HepG2 (cell line): ENCODE measurements around the gene MTUS2.

Experiments used
- RBM22 ChIP-seq: fragments of 200-400 bp; formaldehyde crosslinking; optimal IDR thresholded peaks from 2 replicates; pipeline ENCODE3; 2017; ENCODE audit warnings: mild to moderate bottlenecking, low read length, moderate library complexity
- TBX3 ChIP-seq: fragments of 450-650 bp; IDR thresholded peaks from 2 replicates; pipeline ENCODE4 v1.6.1; 2017; ENCODE audit warnings: antibody characterized with exemption, mild to moderate bottlenecking, inconsistent platforms, borderline replicate concordance
- TGIF2 ChIP-seq: IDR thresholded peaks from 2 replicates; pipeline ENCODE4 v1.6.1; 2016; ENCODE audit warnings: control low read depth, missing compliant biosample characterization
- ZKSCAN1 ChIP-seq: fragments of 150-350 bp; IDR thresholded peaks from 2 replicates; pipeline ENCODE4 v1.6.1; 2014; ENCODE audit warnings: low read length
- ZNF121 ChIP-seq: sonication (generic); formaldehyde crosslinking; IDR thresholded peaks from 2 replicates; pipeline ENCODE4 v1.5.0; 2020; ENCODE audit warnings: mild to moderate bottlenecking, missing genetic modification reagents
- ZNF335 ChIP-seq: sonication (generic); formaldehyde crosslinking; IDR thresholded peaks from 2 replicates; pipeline ENCODE4 v1.4.0; 2020; ENCODE audit warnings: missing genetic modification reagents
- TF ChIP-seq, protein P1 (sequence below): fragments of 450-650 bp; IDR thresholded peaks from 2 replicates; pipeline ENCODE4 v1.6.1; 2016

DNA sequence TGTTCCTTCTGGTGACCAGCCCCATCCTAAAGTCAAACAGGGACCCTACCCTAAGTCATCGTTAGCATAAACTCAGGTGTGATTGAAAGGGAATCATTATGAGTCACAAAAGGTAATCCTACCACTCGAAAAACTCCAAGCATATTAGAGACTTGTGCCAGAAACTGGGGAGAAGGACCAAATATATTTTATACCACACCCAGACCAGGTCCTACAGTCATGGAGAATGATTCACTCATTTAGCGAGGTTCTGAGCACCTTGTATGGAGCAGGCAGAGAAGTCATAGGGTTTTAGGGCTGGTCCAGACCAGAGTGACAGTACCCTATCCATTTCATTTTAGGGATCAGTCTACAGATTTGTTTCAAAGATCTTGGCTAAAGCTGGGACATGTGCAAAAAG is 625.9 kb downstream of the MTUS2 start:
- TF ChIP-seq, protein P1, sequence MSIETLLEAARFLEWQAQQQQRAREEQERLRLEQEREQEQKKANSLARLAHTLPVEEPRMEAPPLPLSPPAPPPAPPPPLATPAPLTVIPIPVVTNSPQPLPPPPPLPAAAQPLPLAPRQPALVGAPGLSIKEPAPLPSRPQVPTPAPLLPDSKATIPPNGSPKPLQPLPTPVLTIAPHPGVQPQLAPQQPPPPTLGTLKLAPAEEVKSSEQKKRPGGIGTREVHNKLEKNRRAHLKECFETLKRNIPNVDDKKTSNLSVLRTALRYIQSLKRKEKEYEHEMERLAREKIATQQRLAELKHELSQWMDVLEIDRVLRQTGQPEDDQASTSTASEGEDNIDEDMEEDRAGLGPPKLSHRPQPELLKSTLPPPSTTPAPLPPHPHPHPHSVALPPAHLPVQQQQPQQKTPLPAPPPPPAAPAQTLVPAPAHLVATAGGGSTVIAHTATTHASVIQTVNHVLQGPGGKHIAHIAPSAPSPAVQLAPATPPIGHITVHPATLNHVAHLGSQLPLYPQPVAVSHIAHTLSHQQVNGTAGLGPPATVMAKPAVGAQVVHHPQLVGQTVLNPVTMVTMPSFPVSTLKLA, result no peak
- TF ChIP-seq TGIF2 (CRISPR knock-in tag) (no peak), ZKSCAN1 (no peak), RBM22 (no peak), ZNF335 (CRISPR knock-in tag) (no peak), ZNF121 (CRISPR knock-in tag) (no peak), TBX3 (no peak)
